Fibroblast of skin of left quadriceps (primary cell): ENCODE data around the gene DNAH6.
A peak's percentile ranks its signal among the peaks of the same experiment; 100 is the strongest.
"Not testable (repeated sequence)": the region's sequence is repeated elsewhere in the genome, so short reads cannot be mapped to it uniquely, and the experiment has no call there.

Experiments used
- DNase-seq, 2 experiments: peaks; one replicate each; pipeline ENCODE4 v3.0.0-alpha.2; 2013; ENCODE audit warnings: low read depth in 2 of 2

DNAH6 gene, protein sequence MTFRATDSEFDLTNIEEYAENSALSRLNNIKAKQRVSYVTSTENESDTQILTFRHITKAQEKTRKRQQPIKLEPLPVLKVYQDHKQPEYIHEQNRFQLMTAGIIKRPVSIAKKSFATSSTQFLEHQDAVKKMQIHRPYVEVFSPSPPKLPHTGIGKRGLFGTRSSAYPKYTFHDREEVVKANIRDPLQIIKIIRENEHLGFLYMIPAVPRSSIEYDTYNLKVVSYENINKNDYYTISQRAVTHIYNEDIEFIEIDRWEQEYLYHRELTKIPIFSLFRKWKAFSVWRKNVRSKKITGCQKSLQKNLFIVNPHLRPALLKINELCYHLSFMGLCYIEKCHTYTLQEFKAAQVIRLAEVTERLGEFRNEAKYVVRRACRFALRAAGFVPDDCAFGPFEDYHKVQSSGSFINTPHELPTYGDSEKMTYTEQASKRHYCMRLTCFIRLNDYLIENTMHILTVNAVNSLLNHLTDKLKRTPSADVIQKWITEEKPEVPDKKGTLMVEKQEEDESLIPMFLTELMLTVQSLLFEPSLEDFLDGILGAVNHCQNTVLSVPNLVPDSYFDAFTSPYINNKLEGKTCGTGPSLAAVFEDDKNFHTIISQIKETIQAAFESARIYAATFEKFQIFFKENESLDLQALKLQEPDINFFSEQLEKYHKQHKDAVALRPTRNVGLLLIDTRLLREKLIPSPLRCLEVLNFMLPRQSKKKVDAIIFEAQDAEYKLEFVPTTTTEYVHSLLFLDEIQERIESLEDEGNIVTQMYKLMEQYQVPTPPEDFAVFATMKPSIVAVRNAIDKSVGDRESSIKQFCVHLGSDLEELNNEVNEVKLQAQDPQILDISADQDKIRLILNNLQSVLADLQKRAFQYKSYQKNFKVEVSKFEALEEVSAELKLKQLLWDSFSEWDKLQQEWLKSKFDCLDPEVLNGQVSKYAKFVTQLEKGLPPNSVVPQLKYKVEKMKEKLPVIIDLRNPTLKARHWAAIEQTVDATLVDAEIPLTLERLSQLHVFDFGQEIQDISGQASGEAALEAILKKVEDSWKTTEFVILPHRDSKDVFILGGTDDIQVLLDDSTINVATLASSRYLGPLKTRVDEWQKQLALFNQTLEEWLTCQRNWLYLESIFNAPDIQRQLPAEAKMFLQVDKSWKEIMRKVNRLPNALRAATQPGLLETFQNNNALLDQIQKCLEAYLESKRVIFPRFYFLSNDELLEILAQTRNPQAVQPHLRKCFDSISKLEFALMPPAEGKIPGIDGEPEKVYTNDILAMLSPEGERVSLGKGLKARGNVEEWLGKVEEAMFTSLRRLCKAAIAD (N-terminal part only)

DNA sequence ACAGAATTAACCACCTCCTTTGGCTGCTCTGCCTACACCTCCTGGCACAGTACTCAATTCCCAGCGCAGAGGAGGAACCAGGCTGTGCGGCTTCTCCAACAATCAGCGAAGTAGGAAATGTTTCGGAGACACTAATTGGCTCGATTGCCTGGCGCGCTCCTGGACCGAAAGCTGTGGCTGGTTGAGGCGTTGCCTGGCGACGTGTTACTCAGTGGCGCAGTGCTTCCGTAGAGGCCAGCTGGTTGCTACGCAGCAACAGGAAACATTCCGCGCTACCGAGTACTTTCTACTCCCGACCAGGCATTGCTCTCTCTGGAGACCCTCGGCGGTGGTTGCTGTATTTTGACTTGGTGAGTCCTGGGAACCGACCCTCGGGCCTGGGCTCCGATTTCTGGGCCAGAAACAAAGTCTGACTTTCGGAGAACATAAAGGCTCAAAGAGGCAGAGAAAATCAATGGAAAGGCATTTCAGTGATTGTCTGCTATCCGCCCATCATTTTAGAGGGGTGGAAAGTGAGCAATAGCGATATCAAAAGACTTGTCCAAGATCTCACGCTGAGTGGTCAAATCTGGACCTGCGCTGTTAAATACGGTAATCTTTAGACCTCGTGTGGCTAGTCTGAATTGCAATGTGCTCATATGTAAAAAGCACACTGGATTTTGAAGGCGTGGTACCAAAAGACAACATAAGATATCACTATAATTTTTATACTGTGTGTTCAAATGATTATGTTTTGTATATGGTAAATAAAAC is at the start of gene DNAH6:
DNAH6 (plus strand) TSS at position 265 of the 753 bp plus-strand sequence. CDS start 1,329 bp downstream, outside the sequence.
- peak; percentile 79 for DNase-seq

DNA sequence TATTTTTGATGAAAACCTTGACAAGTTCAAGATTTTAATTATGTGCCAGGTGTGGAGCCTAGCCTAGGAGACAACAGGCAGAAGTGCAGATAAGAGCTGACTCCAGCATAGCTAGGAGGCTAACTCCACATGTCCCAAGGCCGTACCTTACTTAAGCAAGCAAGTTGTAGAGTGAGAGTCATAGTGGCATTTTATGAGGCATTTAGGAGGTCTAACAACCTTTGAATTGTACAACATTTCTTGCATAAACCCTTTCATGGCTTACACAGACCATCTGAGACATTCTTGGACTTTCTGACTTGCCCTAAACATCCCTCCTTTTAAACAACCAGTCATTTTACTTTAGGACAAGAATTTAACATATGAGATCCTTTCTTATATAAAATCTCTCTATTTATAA is 48.9 kb upstream of the DNAH6 start:
- no peak for DNase-seq

DNA sequence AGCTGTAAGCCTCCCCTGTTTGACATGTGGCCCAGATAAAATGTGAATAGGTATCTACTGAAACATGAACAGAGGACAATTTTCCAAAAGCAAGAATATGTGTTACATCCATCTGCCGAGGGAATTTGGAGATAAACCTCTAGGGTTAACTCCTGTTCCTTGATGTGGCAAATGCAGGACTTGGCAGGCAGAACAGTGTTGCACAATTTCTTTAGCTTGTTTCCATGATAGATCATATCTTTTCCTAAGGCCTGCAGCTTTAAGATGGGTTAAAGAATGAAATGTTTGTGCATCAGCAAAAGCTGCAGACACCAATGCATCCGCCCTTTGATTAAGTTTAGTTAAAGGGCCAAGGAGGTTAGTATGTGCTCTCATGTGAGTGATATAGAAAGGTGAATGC is 43.9 kb upstream of the DNAH6 start:
- not testable (repeated sequence) for DNase-seq

DNA sequence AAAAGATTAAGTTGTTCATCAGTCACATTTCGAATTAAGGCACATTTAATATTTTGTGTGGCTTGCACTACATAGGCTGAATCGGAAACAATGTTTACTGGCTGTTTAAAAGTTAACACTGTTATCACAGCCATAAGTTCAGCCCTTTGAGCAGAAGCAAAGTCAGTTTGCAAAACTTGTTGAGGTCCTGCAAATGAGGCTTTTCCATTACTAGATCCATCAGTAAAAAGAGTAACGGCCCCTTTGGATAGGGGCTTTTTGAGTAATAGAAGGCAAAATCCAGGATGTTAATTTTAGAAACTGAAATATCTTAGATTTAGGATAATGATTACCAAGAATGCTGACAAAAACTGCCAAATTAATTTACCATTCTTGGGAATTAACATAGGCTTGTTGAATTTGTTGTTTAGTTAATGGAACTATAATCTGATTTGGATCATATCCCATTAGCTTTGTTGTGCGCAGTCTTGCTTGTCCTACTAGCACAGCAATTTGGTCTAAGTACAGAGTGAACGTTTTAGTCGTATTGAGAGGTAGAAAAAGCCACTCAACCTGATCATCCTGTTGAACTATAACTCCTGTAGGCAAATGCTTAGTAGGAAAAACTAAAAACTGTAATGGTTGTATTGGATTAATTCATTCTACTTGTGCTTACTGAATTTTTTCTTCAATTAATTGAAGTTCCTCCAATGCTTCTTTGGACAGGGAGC is 43.3 kb upstream of the DNAH6 start:
- DNase-seq = no peak

DNA sequence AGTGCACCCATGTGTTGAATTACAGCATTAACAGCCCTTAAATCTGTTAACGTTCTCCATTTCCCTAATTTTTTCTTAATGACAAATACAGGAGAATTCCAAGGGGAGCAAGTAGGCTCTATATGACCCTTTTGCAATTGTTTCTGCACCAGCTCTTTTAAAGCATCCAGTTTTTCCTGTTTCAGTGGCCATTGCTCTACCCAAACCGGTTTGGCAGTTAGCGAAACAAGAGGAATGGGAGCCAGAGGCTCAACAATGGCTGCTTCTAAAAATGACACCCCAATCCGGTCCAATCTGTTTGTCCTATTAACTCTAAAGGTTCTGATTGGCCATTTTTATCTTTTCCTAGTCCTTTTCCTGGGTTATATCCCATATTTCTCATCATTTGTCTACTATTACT is 42.1 kb upstream of the DNAH6 start:
- DNase-seq = no peak

DNA sequence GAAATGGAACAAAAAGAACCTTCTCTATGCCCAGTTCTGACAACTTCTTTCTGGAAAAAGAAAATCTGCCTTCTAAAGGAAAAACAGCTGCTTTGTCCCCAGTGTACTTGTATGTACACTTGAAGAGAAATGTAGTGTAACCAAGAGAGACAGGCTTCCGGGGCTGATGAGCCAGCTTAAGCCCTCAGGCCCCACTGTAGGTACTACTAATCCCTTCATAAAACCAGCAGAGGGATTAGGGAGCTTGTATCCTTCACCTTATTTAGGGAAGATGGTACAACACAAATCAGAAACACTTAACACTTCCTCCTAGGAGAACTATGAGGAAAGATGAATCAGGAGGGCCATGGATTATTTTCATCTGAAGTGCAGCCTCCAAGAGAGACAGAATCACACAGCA is 38.4 kb upstream of the DNAH6 start:
- no peak for DNase-seq

DNA sequence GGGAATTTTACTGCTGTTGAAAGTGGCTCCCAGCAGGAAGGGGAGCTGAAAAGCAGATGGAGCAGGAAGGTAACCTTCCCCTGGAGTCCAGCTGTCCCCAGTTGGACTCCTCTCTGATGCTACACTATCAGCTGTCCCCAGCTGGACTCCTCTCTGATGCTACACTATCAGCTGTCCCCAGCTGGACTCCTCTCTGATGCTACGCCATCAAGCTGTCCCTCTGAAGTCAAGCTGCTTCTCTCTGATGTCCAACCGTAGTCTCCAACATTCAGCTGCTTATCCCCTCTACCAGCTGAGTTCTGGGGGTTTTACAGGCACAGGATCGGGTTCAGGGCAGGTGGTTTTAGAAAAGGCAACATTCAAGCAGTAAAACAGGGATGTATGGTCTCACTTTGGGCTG is 37.4 kb upstream of the DNAH6 start:
- DNase-seq = no peak

DNA sequence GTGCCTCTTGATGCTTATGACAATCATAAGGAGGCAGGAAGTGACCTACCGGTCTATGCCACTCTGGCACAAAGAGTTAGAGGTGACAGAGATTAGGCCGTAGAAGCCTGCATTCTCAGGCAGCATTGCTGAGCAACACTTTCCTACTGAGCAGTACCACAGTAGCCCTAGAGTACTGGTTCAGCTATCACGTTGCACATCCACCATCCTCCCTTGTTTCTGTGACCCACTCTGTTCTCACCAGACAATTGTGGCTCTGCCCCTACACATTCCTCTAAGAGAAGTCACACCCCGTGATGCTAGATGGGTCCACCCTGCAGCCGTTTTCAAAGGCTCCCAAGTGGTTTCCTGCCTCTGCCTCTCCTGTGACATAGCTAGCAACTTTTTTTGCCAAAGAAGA is 34.6 kb upstream of the DNAH6 start:
- DNase-seq = no peak

DNA sequence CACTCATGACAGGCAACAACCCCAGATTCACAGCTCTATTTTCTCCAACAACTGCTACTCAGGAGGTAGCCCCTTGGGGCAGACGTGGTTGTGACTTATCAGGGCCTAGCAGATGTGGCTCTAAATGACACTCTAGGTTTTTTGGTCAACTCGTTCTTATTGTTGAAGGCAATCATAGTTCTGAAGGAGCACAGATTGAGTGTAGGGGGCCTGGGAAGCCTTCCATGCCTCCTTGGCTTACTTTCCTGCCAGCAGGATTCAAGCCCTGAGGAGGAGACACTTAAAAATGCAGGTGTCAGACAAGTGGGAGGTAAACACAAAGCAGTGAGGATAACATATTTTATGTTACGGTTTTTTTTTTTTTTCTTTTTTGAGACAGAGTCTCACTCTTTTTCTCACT is 33.7 kb upstream of the DNAH6 start:
- no peak for DNase-seq

DNA sequence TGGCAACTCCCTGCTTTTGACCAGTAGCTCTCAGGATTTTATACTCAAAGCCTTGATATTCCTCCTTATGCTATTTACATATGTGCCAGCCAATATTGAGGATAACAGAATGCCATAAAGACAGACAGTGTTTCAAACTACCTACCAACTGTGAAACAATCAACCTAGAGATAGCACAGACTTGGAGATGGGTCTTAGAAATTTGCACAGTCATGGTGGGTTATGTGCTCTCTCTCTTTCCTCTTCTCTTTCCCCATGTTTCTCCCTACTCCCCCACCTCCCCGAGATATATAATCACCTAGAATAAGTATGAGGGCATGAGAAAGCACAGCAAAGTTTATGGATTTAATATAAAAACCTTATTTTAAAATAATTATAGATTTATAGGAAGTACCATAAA is 33.0 kb upstream of the DNAH6 start:
- DNase-seq = no peak

DNA sequence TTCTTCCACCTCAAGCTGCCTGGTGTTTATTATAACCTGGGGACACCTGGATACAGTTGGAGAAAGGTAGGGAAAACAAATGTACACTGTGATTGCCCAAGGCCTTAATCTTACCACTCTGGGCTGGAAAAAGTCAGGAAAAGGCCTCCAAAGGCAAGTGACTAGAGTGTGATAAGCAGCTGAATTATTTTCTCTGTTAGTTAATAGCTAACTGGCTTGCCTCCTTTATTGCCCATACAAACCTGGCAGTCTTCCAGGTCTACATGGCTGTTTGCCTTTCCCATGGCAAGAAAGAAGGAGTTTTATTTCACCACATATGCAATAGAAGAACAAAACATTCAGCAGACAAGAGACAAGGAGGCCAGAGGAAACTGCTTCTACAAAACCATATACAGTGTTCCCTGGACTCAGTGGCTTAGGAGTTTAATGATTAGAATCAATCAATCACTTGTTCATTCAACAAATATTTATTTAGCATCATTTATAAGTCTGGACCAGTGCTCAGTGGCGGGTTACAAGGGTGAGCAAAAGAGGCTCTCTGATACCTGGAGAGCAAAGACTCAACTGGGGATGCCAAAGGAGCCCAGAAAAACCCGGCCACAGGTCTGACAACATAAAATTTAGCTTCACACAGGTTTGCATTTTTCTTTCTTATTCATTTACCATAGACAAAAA is 29.7 kb upstream of the DNAH6 start:
- DNase-seq = peak in 1 of 2 experiments; percentile 30

DNA sequence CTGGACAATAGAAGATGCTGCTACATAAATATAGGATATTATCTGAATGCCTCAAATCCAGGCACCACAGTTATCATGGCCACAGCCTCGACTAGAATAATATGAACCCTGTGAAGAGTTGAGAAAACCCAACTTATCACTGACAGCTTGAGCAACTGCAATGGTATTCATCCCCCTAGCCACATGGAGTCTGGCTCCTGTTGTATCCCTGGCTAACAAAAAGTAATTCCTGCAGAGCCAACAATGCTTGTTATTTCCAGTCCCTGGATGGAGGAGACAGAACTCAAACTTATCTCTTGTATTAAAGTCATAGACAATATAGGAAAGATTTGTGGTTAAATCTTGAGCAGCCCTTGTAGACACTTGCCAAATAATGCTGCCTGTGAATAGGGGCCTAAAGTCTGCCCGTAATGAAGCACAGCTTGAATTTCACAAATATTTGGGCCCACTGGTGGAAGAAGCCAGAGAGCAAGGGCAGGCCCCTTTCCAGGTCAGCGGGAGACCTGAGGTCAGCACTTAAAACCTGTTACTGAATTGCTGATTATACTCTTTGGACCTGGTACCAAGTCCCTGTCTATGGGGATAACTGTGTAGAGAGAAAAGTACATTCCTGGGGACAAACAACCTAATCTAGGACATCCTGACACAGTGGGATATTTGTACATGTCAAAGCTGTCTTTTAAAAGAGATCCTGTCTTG is 28.9 kb upstream of the DNAH6 start:
- no peak for DNase-seq

DNA sequence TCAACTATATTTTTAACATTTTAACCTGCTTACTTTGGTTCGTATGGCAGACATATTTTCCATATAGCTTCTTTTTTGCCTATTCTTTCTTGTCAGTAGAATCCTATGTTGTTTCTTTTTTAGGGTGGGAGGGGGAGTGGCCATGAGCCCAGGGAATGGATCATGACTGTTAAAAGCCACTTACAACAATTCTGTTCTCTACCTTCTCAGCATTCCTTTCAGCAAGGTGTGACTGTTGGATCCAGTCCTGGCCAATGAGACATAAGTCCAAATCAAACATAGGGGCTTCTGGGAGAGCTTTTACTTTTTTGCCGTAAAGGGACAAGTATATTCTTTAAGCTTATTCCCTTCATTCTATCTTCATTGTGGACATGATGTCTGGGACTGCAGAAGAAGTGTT is 25.0 kb upstream of the DNAH6 start:
- DNase-seq = no peak

DNA sequence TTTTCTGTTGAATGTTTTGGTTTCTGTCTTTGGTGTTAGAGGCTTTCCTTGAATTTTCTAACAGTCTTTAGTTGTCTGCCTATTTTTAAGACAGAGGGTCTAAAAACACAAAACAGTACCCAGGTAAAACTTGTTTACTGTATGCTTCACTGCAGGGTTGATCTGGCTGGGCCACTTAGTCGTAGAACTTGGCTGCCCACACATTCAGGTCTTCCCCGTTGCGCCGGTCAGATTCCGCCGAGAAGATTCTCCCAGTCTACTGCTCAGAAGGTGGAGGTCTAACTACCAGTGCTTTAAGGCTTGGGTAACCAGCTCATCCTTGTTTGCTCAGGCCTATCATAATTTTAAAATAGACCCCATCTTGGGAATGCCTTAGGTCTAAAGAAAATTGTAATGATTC is 24.6 kb upstream of the DNAH6 start:
- no peak for DNase-seq

DNA sequence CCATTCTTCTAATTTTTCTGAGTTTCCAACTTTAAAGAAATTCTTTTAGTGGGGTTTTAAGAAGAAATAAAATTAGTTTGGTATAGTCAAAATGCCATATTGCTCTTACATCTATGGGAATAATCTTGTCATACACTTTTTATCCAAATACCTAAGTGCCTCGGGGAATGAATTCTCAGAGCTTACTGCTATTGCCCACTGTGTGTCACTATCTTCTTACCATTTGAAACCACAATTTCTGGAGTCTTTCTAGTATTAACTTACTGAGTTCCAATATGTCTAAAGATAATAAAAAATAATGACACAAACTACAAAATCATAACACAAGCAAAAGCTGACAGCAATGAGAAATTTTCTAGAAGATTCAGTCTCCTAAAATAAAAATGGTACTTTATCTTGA is 23.7 kb upstream of the DNAH6 start:
- DNase-seq = no peak

DNA sequence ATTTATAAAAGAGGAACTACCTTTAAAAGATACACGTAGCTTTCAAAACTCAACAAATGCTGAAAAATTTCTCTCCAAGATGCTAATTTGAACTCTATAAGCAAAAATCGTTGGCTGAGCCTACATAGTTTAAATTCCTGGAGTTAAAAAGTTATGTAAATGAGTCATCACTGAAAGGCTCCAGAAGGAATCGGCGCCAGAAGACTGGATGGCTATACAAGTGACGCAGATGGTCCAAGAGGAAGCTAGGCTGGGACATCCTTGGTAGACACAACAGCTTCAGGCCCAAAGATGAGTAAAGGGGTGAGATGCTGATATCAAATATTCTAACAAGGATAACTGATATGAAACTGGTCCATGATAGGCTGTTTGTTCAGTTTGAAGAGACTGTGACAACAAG is 22.8 kb upstream of the DNAH6 start:
- DNase-seq = peak; percentile 80 to 83

DNA sequence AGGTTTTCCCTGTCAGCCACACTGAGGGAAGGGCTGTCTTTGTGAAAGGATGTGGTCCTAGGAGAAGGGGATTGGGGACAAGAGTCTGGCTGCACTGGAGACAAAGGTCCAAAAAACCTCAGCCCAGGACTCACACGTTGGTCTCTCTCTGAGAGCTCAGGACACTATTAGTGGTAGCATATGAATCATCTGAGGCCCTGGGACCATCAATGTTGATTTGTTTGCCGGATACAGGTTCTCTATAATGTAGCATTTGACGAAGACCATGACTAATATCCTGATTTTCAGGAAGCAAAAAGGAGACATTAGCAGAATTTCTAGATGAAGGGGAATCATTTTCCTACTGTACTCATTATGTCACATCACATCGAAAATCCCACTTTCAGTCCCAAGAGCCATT is 22.2 kb upstream of the DNAH6 start:
- DNase-seq = no peak

DNA sequence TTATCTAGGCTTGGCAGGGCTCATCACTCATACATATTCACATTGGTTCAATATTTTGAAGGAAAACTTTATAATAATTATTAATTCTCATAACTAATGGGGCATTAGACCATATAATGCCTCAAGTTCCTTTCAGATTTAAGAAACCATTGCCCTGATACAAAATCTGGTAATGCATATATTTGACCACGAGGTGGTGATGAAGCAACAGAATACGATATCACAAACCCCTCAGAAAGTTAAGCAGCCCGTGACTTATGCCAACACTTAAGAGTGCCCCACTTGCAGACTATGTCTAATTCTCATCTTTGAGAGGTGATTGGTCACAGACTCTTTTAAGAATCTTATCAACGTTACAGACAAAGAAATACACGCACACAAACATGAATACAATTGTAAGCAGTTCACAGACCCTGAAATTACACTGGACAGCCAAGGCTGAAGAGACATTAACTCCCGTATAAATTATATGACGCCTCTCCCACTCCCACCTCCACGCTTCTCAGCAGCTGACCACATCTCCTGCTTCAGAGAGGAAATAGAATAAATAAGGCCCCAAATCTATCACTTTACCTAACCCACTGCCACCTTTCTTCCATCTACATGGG is 20.7 kb upstream of the DNAH6 start:
- DNase-seq = peak; percentile 42 to 51

DNA sequence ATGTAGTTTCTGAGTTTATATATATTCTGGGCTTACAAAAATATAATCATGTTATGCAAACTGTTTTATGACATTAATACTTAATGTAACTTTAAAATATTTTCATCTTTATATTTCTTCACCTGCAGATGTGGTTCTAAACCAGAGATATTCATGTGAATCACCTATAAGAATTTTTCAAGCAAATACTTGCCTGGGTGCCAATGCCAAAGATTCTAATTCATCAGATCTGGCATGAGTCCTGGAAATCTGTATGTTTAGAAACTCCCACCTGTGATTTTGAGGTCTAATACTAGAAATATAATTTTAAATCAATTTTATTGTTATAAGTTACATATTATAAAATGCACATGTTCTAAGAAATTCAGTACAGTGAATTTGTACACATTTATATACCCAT is 19.9 kb upstream of the DNAH6 start:
- DNase-seq = no peak
